ENCODE data around the gene PTPRK.
A peak's percentile ranks its signal among the peaks of the same experiment; 100 is the strongest.

The PTPRK gene

GRCh38 chr6:128235556-128235955 is 284.8 kb downstream of the PTPRK start:
- in situ Hi-C loops (cut with HindIII; ENCODE audit: low sequenced_read_pairs), result no loop called here
- H3K4me3 ChIP-seq (ENCODE audit: low read depth, low read length), result no peak overlapping the region
- no peak for DNase-seq (ENCODE audit: low read depth, low spot score)
- no peak for TF ChIP-seq CTCF (IDR thresholded peaks at IDR 0.05; ENCODE audit: low read depth, low read length)

DNA sequence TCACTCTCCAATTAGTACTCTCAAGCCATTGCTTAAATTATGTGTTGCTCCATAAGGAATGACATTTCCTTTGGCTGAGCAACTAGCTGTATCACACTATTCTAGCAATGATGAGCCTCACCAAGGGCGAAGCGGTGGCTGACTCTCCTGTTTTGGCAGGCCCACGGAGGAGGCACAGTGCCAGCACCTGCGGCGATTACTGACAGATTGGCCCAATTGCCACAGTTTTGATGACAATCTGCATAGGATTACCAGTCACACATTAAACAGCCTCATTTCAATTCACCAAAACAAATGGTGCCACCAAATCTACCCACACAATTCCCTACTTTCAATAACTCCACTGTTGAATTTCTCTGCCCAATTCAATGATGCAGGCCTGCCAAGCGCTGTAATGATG is 286.9 kb downstream of the PTPRK start:
- in situ Hi-C loops (cut with HindIII; ENCODE audit: low sequenced_read_pairs), result no loop called here
- DNase-seq (ENCODE audit: low read depth, low spot score), result no peak
- no peak for TF ChIP-seq CTCF (IDR thresholded peaks at IDR 0.05; ENCODE audit: low read depth, low read length)

GRCh38 chr6:128230267-128230989 is 290.0 kb downstream of the PTPRK start:
- no peak for TF ChIP-seq CTCF (IDR thresholded peaks at IDR 0.05; ENCODE audit: low read depth, low read length)
- in situ Hi-C loops (cut with HindIII; ENCODE audit: low sequenced_read_pairs), result no loop called here
- H3K4me3 ChIP-seq (ENCODE audit: low read depth, low read length), result no peak overlapping the region
- DNase-seq (ENCODE audit: low read depth, low spot score), result no peak

More for the DNA sequence above, 286.9 kb downstream of the PTPRK start:
- H3K4me3 ChIP-seq (ENCODE audit: low read depth, low read length), result no peak overlapping the region

DNA sequence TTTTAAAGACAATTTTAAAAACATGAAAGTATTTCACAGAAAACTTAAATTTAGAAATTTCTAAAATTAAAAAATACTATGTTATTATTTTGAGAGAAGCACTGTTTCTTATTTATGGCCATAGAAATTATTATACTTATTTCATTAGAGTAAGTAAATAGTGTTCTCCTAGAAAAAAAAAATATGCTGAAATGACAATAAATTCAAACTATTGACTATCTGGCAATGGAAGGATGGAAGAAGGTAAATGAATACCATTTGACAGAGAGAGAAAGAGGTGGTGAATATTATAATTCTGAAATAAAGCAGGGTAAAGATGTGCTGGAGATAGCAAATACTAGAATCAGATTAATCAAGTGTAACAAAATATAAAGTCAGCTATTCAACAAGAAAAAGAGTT is 294.8 kb downstream of the PTPRK start:
- no peak for TF ChIP-seq CTCF (IDR thresholded peaks at IDR 0.05; ENCODE audit: low read depth, low read length)
- DNase-seq (ENCODE audit: low read depth, low spot score), result no peak
- H3K4me3 ChIP-seq (ENCODE audit: low read depth, low read length), result no peak overlapping the region
- in situ Hi-C loops (cut with HindIII; ENCODE audit: low sequenced_read_pairs), result no loop called here

GRCh38 chr6:128216917-128217316 is 303.5 kb downstream of the PTPRK start:
- no peak overlapping the region for H3K4me3 ChIP-seq (ENCODE audit: low read depth, low read length)
- TF ChIP-seq CTCF (IDR thresholded peaks at IDR 0.05; ENCODE audit: low read depth, low read length), result no peak
- in situ Hi-C loops (cut with HindIII; ENCODE audit: low sequenced_read_pairs), result no loop called here
- no peak for DNase-seq (ENCODE audit: low read depth, low spot score)

DNA sequence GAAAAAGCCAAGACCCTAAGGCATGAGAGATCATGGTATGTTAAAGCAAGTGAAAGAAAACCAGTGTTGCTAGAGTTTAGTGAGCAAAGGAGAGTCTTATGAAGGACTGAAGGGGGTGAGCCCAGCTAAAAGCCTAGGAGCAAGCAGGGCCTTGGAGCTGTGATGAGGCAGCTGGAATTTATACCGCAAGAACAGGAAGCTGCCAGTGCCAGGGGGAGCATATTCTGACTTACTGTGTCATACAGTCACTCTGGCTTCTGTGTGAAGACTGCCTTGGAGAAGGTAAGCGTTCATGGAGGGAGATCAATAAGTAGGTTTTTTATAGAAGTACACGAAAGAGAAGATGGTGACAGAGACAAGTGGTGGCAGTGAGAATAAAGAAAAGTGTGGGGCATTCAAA is 310.6 kb downstream of the PTPRK start:
- in situ Hi-C loops (cut with HindIII; ENCODE audit: low sequenced_read_pairs), result no loop called here
- no peak for TF ChIP-seq CTCF (IDR thresholded peaks at IDR 0.05; ENCODE audit: low read depth, low read length)
- H3K4me3 ChIP-seq (ENCODE audit: low read depth, low read length), result no peak overlapping the region
- peak; percentile 82 for DNase-seq (ENCODE audit: low read depth, low spot score)
